B cell (primary cell): ENCODE measurements around the gene OXCT1.

ENCODE experiments used
- EZH2 ChIP-seq: IDR thresholded peaks from 2 replicates; pipeline ENCODE4 v1.6.1; 2012; ENCODE audit warnings: borderline replicate concordance, low read depth, mild to moderate bottlenecking, moderate library complexity, low read length; ENCODE audit not compliant: insufficient read depth, poor library complexity, severe bottlenecking
- TF ChIP-seq, protein P1 (sequence below): fragments of 200-600 bp; IDR thresholded peaks from one replicate; pipeline ENCODE4 v1.8.0; 2022; ENCODE audit warnings: antibody characterized with exemption, mild to moderate bottlenecking

DNA sequence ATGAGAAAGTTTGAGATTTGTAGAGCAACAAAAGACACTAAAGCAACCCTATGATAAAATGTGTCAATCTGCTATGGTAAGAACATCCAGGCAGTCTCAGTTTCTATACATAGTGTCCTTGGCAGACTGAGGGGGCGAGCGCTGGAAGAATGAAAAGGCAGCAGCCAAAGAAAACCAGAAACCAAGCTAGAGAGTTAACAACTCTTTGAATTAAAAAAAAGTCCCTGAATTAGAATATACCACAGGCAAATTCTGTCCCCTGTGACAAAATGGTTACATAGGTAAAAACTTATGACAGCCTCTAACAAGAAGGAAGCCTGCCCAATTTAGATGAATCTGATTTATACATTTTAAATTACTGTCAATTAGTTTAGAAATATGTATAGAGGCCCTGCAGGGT lies 106.7 kb downstream of the OXCT1 start:
- TF ChIP-seq, protein P1, sequence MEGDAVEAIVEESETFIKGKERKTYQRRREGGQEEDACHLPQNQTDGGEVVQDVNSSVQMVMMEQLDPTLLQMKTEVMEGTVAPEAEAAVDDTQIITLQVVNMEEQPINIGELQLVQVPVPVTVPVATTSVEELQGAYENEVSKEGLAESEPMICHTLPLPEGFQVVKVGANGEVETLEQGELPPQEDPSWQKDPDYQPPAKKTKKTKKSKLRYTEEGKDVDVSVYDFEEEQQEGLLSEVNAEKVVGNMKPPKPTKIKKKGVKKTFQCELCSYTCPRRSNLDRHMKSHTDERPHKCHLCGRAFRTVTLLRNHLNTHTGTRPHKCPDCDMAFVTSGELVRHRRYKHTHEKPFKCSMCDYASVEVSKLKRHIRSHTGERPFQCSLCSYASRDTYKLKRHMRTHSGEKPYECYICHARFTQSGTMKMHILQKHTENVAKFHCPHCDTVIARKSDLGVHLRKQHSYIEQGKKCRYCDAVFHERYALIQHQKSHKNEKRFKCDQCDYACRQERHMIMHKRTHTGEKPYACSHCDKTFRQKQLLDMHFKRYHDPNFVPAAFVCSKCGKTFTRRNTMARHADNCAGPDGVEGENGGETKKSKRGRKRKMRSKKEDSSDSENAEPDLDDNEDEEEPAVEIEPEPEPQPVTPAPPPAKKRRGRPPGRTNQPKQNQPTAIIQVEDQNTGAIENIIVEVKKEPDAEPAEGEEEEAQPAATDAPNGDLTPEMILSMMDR: no peak
- no peak for TF ChIP-seq EZH2
